ENCODE measurements around the gene FOSB. TPM values are rescaled to one million over a fixed set of nuclear protein-coding genes. Genes with fewer than 3 reads are reported as not detected.

The FOSB gene
- total RNA-seq: 0.59 and 0.88 TPM in 2 replicates

GRCh38 chr19:45467456-45468158 lies at the start of gene FOSB:
TSS of gene FOSB (plus strand) at chr19:45467996. CDS start at chr19:45468587, 591 bp downstream.

GRCh38 chr19:45423589-45424190 lies 44.1 kb upstream of the FOSB start, which contains the start of gene ERCC1:
TSS of gene ERCC1 (minus strand) at chr19:45423917. CDS start at chr19:45423374, 543 bp downstream.

GRCh38 chr19:45498411-45499195 lies 30.8 kb downstream of the FOSB start, which contains the start of gene PPM1N:
TSS of gene PPM1N (plus strand) at chr19:45498443. CDS start at chr19:45498473, 30 bp downstream.

GRCh38 chr19:45506989-45507871 lies 39.4 kb downstream of the FOSB start, which contains the start of gene VASP:
TSS of gene VASP (plus strand) at chr19:45507479. CDS start at chr19:45507772, 293 bp downstream.

Other genes starting within 250 kb of the FOSB start
- gene EXOC3L2, start 222.6 kb upstream of the FOSB start, total RNA-seq: 0.05 TPM in 1 of 2 replicates, not detected in the other
- 16.3 and 19.9 TPM in 2 replicates for gene MARK4, start 216.7 kb upstream of the FOSB start, total RNA-seq
- not detected in 2 replicates for gene CKM, start 145.1 kb upstream of the FOSB start, total RNA-seq
- not detected in 2 replicates for gene KLC3, start 127.2 kb upstream of the FOSB start, total RNA-seq
- gene ERCC2, start 97.4 kb upstream of the FOSB start, total RNA-seq: 18.4 and 36.2 TPM in 2 replicates
- 6.8 and 9.8 TPM in 2 replicates for gene PPP1R13L, start 62.9 kb upstream of the FOSB start, total RNA-seq
- 7.4 and 19.9 TPM in 2 replicates for gene POLR1G, start 61.4 kb upstream of the FOSB start, total RNA-seq
- 46.6 and 67.6 TPM in 2 replicates for gene ERCC1, start 44.1 kb upstream of the FOSB start, total RNA-seq
- gene RTN2, start 29.1 kb downstream of the FOSB start, total RNA-seq: 2.7 and 3.6 TPM in 2 replicates
- 0.46 and 0.59 TPM in 2 replicates for gene PPM1N, start 30.4 kb downstream of the FOSB start, total RNA-seq
- 49.6 and 82.0 TPM in 2 replicates for gene VASP, start 39.5 kb downstream of the FOSB start, total RNA-seq
- gene OPA3, start 116.8 kb downstream of the FOSB start, total RNA-seq: 5.0 and 12.3 TPM in 2 replicates
- not detected in 2 replicates for gene GPR4, start 134.2 kb downstream of the FOSB start, total RNA-seq
- gene EML2, start 171.4 kb downstream of the FOSB start, total RNA-seq: 50.2 and 59.6 TPM in 2 replicates
- gene GIPR, start 200.2 kb downstream of the FOSB start, total RNA-seq: under 0.01 TPM in 1 of 2 replicates, not detected in the other
- 144 and 339 TPM in 2 replicates for gene SNRPD2, start 224.0 kb downstream of the FOSB start, total RNA-seq
- 27.3 and 28.2 TPM in 2 replicates for gene QPCTL, start 224.7 kb downstream of the FOSB start, total RNA-seq

Data from smooth muscle cell of the umbilical artery (primary cell).